GM18498 (cell line): ENCODE data around the gene ABHD10.

ENCODE experiments used
- ATAC-seq: cut with Tn5 transposase; IDR thresholded peaks from one replicate; pipeline ENCODE4 v1.9.1; 2021; ENCODE audit warnings: mild to moderate bottlenecking, moderate library complexity; ENCODE audit not compliant: unreplicated experiment

ABHD10 gene

DNA sequence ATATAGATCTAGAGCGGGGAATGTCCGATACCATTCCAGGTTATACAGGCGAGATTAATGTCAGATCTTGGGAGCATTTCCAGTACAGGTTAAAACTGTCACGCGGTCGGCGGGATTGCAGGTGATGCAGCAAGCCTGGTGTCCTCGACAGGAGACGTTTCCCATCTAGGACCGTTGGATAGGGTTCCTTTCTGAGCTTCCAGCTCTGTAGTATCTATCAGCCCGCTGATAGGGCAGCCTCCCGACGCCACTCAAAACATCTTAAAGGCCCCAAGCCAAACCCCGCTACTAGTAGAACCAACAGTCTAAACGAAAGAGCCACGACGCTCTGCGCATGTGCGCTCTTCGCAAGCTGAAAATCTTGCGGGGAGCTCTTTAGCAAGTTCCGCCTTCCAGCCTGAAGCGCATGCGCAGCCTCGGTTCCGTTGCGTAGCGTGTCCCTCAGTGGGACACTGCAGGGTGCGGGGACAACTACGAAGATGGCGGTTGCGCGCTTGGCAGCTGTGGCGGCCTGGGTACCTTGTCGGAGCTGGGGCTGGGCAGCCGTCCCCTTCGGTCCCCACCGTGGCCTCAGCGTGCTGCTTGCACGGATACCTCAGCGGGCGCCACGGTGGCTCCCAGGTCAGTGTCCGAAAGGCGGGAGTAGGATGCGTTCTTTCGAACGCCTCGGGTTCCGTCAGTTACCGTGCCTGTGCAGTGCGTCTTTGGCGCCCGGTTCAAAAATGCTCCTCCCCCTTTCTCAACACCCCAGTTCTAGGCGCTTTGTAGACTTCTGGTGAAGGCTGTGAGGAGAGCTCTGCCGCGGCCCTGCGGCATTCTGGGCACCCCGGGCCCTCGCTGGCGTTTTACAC is at the start of gene ABHD10:
Gene ABHD10 (plus strand): TSS at position 444 of the 851 bp plus-strand sequence. CDS start 36 bp downstream, at position 480.
- peak; percentile 97 for ATAC-seq

DNA sequence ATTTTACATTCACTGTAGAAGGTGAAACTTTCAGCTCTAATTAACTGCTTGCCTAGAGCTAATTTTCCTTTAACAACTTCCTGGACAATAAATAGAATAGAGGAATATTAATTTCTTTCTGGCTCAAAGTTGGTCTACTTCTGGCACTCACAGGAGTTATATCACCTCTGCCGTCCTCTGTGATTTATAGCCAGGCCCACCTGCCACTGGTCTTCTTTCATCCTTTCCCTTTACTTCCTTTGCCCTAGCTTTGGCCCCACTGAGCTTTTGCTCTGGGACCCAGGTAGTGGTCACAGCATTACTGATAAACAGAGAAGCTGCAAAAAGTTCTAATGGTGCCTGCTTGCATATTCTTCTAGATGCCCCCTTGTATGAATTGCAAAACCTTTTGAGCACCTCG is 49.3 kb upstream of the ABHD10 start:
- ATAC-seq: no peak

DNA sequence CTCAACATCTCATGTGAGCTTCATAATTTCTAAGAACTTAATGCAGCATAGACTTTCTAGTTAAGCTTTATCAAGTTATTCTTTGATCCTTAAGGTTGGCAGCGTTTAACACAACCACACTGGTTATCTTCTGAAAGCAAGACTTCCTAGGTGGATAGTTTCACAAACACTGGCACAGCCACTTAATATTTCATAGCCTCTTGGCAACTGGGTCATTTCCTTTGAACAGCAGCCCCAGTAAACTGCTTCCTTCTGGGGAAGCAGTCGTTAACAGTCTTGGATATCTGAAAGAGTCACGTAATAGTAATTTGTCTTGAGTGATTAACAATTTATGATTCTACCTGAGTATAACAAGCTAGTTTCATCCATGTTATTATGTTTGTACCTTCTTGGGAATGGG is 45.9 kb upstream of the ABHD10 start:
- ATAC-seq: no peak

DNA sequence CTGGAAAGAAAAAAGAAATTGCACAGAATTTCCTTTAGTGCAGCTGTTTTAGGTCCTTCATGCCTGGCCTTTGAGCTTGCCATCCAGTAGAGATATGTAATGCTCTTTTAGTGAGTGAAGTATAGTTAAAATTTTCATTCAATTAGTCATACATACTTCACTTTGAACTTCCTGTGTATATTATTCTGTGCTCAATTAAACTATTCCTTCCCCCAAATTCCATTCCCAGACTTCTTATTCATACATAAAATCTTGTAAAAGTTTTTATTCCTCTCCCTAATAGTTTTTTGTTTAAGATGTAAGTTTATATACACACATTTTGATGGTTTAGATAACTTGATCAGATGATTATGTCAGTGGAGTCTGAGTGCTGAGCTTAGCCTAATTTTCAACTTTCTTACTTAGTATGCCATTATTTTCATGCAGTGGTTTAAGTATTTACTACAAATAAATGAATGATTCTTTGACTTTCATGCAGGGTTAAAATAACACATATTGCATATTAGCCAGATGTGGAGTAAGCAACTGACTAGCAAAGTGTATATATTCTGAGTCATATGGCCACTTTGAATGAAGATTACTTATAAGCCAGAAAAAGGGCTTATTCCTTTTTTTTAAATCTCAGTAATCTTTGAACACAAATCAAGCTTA is 42.5 kb upstream of the ABHD10 start:
- no peak for ATAC-seq

DNA sequence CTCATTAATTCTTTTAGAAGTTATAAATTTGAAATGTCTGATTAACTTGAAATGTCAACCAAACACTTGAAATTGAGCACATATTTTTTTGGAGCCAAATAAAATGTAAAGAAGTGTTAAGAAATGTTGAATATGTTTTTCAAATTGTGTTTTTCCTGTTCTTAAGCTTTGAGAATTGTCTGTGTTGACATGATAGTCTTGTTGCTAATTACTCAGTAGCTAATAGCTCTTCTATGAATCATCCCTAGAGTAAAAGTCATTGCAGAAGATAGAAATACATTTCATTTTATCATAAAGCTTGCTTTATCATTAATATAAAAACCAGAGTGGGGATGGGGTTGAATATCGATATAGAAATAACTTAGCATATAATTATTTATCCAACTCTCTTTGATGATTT is 41.9 kb upstream of the ABHD10 start:
- no peak for ATAC-seq

DNA sequence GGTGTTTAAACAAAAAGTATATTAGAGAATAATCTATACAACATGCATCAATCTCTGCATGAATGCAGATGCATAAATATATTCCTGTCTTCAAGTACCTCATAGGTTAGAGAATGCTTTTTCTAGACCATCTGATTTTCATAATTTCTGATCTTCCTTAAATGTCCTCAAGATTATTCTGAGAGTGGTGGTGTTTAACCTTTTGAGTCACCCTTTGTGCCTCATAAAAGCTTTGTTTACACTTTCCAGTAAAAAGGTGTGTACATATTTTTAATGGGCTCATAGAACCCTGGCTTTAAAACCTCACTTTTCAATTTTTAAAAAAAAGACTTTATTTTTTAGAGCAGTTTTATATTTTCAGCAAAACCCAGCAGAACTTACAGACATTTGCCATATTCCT is 41.0 kb upstream of the ABHD10 start:
- ATAC-seq: no peak

DNA sequence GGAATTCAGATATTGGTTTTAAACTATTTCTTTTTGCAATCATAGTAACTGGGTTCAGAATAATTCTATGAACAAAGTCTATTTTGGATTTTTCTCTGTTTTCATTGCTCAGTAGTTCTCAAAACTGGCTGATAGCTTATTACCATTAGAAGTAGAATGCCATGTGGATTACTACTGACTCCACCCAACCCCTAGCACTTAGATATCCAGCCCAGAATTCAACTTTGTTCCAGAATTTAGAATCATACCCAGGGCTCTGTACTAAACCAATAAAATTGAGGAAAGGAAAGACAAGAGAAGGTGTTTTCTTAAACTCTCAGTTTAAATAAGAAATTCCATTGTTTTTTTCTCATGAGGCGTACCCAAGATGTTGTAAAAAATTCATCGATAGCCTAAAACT is 39.0 kb upstream of the ABHD10 start:
- no peak for ATAC-seq

DNA sequence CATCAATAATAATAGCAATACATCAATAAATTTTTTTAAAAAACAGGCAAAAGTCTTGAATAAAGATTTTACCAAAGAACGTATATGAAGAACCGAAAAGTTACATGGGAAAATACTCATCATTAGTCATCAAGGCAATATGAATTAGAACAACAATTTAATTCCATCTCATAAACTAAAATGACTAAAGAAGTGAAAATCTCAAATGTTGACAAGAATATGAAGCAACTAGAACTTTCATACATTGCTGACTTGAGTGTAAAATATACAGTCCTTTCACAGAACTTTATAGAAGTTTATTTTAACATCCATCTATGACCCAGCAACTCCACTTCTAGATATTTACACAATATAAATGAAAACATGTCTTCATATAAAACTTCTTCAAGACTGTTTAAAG is 35.3 kb upstream of the ABHD10 start:
- no peak for ATAC-seq

DNA sequence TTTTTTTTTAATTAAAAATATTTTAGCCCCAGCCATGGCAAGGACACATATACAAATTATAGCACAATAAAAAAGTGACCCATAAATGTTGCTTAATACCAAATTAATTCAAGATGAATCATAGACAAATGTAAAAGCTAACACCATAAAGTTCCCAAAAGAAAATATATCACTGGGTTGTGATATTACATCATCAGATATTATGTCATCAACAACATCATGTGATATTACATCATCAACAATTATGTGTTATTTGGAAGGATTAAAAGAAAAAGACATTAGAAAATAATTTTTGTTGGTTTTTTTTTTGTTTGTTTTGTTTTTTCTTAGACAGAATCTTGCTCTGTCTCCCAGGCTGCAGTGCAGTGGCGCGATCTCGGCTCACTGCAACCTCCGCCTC is 34.5 kb upstream of the ABHD10 start:
- ATAC-seq: no peak

DNA sequence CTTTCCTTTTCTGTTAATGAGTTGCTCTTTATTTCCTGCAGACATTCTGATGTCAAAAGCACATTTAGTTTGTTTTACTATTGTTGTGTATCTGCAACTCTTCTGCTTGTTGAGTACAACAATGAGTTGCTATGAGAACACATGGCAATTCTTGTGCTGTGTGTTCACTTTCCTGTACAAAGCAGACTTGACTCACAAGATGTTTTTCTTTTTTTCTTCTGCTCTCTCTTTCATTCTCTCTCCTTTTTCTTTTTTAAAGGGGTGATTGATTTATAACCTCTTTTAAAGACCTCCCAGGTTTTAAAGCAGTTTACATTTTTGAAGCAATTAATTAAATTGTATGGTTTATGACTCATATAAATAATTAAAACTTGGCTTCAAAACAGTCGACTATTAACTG is 31.6 kb upstream of the ABHD10 start:
- ATAC-seq: no peak

DNA sequence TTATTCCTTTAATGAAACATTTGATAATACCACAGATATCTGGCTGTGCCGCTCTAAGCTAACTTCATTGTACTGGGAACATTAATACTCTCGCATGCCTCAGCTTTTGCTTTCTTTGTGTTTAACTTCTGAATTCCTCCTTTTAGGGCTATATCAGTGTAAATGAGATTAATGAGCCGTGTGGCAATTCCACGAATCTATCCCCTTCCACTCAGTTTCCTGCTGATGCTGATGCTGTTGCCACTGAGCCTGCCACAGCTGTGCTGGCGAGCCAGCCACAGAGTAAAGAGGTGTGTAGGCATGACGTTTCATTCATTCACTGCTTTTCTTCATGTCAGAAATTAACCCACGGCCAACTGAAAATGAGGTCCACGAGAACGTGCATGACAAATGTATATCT is 30.0 kb upstream of the ABHD10 start:
- no peak for ATAC-seq

DNA sequence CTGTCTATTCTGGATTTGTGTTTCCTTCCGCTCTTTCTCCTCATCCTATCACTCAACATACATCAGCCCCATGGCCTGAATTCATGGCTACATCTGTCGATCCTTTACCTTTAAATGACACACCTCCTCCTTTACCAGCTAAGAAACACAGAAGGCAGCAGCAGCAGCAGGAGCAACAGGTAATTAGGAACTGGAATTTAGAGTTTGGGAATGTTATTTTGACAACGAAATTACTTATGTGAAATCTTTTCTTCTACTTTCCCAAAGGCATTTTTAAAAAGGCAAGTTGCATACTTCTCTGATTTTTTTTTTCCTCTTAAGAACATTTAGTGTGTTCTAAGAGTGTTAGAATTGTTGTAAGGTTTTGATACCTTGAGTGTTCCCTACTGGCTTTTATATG is 29.1 kb upstream of the ABHD10 start:
- no peak for ATAC-seq

DNA sequence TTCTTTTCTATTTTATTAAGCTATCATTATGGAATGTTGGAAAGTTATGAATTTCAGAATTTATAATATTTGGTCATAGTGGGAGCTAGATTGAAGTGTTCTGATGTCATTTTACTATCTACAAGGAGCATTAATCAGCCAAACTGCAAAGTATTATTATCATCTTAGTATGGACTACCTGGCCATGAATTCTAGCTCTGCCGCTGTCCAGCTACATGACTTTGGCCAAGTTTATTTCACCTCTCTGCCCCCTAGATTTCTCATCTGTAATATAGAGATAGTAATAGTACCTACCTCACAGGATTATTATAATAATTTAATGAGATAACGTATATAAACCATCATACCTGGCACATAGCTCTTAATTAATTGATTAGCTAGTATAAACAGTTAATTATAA is 27.8 kb upstream of the ABHD10 start:
- no peak for ATAC-seq

DNA sequence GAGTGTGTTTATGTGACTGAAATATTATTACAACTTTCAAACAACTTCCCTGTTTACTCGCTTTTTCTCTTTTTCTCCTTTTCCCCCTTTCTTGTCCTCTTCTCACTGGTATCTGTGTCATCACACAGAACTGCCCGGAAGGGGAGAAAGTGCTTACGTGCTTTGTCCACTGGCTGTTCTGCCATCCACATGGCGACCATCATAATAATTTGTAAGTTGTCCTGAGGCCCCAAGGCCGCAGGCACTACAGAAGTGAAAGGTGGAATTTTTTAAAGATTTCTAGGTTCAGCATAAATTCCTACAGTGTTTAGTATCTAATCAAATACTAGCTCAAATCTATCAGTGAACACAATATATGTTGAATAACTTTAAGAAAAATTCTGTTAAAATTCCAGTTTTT is 26.7 kb upstream of the ABHD10 start:
- no peak for ATAC-seq

DNA sequence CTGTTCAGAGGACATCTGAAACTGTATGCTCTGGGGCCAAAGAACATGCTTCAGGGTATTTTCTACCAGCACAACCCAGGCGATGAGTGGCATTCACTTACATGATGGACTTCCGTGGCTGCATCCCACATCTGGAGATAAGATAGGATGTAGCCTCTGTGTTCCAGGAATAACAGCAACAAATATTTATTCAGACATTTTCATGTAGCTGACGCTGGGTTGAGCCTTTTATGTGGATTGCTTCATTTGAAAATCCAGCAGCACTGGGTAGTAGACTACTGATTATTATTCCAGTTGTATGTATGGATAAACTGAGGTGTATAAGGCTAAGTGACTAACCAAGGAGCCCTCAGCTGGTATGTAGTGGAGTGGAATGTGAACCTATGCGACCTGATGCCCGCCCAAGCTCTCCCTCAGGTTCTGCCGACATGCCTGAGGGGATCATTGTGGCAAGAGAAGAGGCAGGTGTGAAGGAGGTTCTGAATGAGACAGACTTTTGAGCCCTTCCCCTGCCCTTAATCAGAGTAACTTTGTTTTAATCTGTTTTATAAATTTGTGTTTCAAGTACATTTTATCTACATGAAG is 25.9 kb upstream of the ABHD10 start:
- ATAC-seq: no peak

DNA sequence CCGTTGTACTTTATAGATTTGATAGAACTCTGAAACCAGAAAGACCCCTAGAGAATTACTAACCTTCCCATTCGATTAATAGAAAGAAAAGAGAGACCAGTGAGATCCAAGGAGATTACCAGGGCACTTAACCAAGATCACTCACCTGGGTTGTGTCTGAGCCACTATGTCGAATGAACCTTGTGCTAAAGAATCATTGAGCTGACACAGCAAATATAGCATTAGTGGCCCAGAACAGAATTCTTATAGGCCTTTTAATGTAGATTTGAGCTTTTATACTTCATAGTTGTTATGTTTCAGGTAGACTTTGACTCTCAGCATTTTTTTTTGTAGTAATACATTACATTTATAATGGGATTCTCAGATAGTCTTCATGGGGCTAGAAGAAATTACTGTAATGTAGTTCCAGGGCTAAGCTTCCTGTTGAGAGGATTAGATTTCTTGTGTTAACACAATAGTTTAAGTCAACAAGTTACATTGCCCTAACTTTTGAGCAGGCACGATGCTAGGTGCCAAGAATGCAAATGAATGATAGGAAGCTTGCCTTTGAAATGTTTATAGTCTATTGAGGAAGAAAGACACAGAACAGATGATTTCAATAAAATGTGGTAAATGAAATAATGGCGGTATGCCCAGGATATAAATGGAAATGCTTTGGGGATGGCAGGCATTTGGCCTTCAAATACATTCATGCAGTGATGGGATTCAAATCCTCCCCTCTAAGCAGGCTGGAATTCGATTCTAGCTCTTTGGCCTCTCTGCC is 24.4 kb upstream of the ABHD10 start:
- ATAC-seq: no peak

DNA sequence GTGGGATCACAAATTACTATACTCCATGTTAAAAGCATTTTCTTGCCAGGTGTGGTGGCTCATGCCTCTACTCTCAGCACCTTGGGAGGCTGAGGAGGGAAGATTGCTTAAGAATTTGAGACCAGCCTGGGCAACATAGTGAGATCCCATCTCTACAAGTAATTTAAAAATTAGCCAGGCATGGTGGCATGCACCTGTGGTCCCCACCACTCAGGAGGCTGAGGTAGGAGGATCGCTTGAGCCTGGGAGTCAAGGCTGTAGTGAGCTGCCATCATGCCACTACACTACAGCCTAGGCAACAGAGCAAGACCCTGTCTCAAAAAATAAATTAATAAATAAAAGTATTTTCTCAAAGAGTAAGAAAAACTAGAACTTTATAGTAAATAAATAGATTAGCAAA is 22.9 kb upstream of the ABHD10 start:
- ATAC-seq: no peak

DNA sequence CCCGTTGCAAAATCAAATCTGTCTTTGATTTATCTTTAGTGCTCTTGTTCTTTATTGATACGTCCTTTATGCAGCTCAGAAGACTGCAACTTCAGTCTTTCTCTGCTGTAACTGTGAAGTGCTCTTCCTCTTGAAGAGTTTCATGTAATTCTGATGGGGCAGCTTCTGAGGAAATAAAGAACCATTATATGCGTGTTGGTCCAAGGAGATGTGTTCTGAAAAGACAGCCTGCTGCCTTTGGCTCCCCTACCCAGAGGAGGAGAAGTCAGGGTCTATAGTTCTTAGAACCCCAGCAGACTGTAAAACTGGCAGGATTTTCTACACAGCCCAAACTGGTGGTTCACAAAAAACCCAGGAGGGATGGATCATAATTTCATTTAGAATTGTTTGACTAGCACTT is 22.4 kb upstream of the ABHD10 start:
- ATAC-seq: no peak

DNA sequence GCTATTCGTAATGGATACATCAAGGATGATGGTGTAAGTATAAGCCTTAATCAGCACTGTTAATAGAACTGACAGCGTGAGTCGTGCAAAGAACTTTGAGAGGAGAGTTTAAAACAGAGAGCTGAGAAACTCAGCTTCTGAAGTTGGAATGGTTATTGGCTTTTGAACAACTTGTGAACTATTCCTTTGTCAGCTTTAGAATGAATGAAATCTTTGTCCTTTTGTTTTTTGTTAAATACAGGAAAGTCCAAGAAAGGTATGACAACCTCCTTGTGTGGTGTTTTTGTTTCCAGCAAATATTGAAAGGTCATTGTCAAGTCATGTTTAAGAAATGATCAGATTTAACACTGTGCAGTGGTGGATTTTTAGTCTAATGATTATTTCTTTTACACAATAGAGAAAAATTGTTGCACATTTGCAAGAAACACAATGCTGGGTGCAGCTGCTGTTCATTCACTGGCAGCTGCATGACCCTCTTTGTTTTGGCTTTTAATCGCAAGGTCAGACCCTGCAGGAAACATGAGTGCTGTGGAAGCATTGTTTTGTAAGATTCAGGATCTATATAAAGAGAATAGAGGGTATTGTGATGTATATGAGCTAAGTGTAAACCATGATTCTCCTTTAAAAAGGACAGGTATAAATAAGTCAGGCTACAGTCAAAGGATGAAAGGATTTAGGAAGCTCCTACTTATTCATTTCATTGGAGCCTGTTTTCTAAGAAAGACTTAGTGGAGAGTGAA is 21.7 kb upstream of the ABHD10 start:
- ATAC-seq: no peak

DNA sequence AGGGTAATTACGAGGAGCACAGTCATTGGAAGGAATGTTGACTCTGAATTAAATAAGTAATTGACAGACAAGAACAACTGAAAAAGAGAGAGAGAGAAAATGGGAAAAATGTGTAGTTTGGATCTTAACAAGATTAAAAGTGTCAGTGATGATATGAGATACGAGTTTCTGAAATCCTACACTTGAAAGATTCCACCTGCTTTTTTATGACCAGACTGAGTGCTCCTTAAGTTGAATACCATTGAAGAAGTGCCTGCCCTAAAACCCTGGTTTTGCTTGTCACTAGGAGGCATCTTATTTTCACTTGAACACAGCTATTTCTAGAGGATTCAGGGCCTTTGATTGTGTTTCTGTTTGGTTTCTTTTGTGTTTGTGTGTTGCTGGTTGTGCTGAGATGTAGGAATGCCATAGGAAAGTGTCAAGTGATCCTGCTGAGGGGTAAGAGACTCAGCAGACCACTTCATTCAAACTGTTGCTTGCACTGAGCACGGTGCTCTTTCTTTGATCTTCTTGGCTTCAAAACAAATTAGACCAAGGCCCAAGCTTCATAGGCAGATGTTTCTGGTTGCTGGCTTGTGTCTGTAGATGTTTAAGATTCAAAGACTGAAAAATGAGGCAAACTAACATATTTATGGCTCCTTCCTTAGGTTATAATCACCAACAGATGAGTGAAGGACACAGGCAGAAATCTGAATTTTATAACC is 17.2 kb upstream of the ABHD10 start:
- ATAC-seq: no peak
